HepG2 (cell line): ENCODE data around the gene SDK1. TPM values are rescaled to one million over a fixed set of nuclear protein-coding genes. Genes with fewer than 3 reads are reported as not detected.

ENCODE experiments used
- ATAC-seq: fragments of 200-7000 bp; cut with Tn5 transposase; 3 replicates; pipeline ENCODE4 v1.9.1; 2020; ENCODE audit warnings: mild to moderate bottlenecking, moderate library complexity
- BruUV-seq: library from RNA; stranded (reverse); fragments of 400-500 nt; replicated peaks from 2 replicates; lab custom pipeline; 2021; lab: Mats Ljungman, UMichigan
- CTCF ChIA-PET: fragments of 300-600 bp; formaldehyde crosslinking; extraction: SDS; loops from one replicate; lab custom pipeline; 2021; ENCODE audit warnings: low total read pairs, inconsistent platforms, low intra/inter-chr PET ratio; lab: Yijun Ruan, JAX
- POLR2A ChIA-PET: fragments of 350-600 bp; sonication (Branson Sonifier 250); formaldehyde crosslinking; loops from one replicate; lab custom pipeline; 2020; ENCODE audit warnings: antibody characterized with exemption, inconsistent platforms; lab: Yijun Ruan, JAX
- DNase-seq: peaks from one replicate; pipeline ENCODE4 v3.0.0-alpha.2; 2015; ENCODE audit warnings: low spot score
- FAIRE-seq: peaks from 3 replicates; lab custom pipeline; 2011; peaks lifted over from hg19 to GRCh38; lab: Jason Lieb, UNC
- H2AFZ ChIP-seq: one replicate; pipeline ENCODE4 v1.6.1; 2011; ENCODE audit warnings: low read length, inconsistent platforms
- H3K27ac ChIP-seq: fragments of 300-600 bp; 3 replicates; pipeline ENCODE4 v1.8.0; 2011; ENCODE audit warnings: mixed run types, mild to moderate bottlenecking, mixed read lengths, low read length, inconsistent platforms; ENCODE audit not compliant: insufficient read depth; ENCODE audit errors: extremely low read length
- H3K27me3 ChIP-seq, 2 experiments: fragments of 200-600 bp in 1 of 2; 2 replicates in 1 of 2; 3 replicates in 1 of 2; pipeline versions ENCODE4 v1.6.0 to v1.8.0; 2011; ENCODE audit warnings: low read length in 2 of 2, mild to moderate bottlenecking in 2 of 2, moderate library complexity in 2 of 2, inconsistent platforms in 1 of 2; ENCODE audit not compliant: insufficient read depth in 2 of 2, control insufficient read depth in 1 of 2
- H3K36me3 ChIP-seq, 2 experiments: fragments of 200-600 bp in 1 of 2; replicated peaks in 1 of 2; 2 replicates in 1 of 2; 3 replicates in 1 of 2; pipeline versions ENCODE4 v1.5.1 to v1.8.0; 2011; ENCODE audit warnings: low read length in 2 of 2, inconsistent platforms in 1 of 2; ENCODE audit not compliant: insufficient read depth in 2 of 2, control insufficient read depth in 1 of 2
- H3K4me1 ChIP-seq: 2 replicates; pipeline ENCODE4 v1.5.1; 2012; ENCODE audit warnings: low read length, inconsistent platforms; ENCODE audit not compliant: insufficient read depth
- H3K4me2 ChIP-seq: 2 replicates; pipeline ENCODE4 v1.6.0; 2011; ENCODE audit warnings: low read depth, low read length, inconsistent platforms
- H3K4me3 ChIP-seq, 3 experiments: fragments of 200-600 bp in 1 of 3; sonication (generic), shearing (Covaris generic) in 1 of 3; replicated peaks in 1 of 3; 2 replicates each; pipeline ENCODE4 v1.5.1; 2011 to 2016; ENCODE audit warnings: low read length in 3 of 3, inconsistent platforms in 2 of 3, low read depth in 2 of 3, mild to moderate bottlenecking in 2 of 3, control low read depth in 1 of 3, mixed read lengths in 1 of 3; ENCODE audit not compliant: insufficient read depth in 1 of 3
- H3K79me2 ChIP-seq: one replicate; pipeline ENCODE4 v1.6.1; 2011; ENCODE audit warnings: low read length, inconsistent platforms; ENCODE audit not compliant: insufficient read depth
- H3K9ac ChIP-seq: 2 replicates; pipeline ENCODE4 v1.6.0; 2011; ENCODE audit warnings: mild to moderate bottlenecking, low read depth, low read length, inconsistent platforms; ENCODE audit not compliant: insufficient read depth
- H3K9me3 ChIP-seq: 2 replicates; pipeline ENCODE4 v1.5.1; 2012; ENCODE audit warnings: mild to moderate bottlenecking, low read length
- H4K20me1 ChIP-seq: 2 replicates; pipeline ENCODE4 v1.6.0; 2011; ENCODE audit warnings: inconsistent platforms, mild to moderate bottlenecking, low read length, moderate library complexity; ENCODE audit not compliant: insufficient read depth
- CAMTA2 ChIP-seq: sonication (generic); formaldehyde crosslinking; IDR thresholded peaks from 2 replicates; pipeline ENCODE4 v1.4.0; 2020; ENCODE audit warnings: mild to moderate bottlenecking, missing genetic modification reagents, borderline replicate concordance
- HDAC6 ChIP-seq: fragments of 200-600 bp; sonication (generic); IDR thresholded peaks from 2 replicates; pipeline ENCODE4 v1.7.0; 2017; ENCODE audit warnings: mild to moderate bottlenecking, antibody characterized with exemption, low read length, low read depth
- MAFF ChIP-seq: IDR thresholded peaks from 2 replicates; pipeline ENCODE4 v1.6.1; 2011; ENCODE audit warnings: low read depth, low read length, improper control_type of control experiment
- MAFK ChIP-seq, 2 experiments: IDR thresholded peaks in 1 of 2; conservative IDR thresholded peaks in 1 of 2; 2 replicates each; pipeline ENCODE4 v1.6.1; 2011; ENCODE audit warnings: improper control_type of control experiment in 2 of 2, low read length in 2 of 2
- MBNL3 ChIP-seq: fragments of 250-450 bp; sonication (Bioruptor Pico); conservative IDR thresholded peaks from 2 replicates; pipeline ENCODE4 v1.8.0; 2022; ENCODE audit warnings: mild to moderate bottlenecking, inconsistent platforms
- SSRP1 ChIP-seq: IDR thresholded peaks from 2 replicates; pipeline ENCODE4 v1.6.1; 2016; ENCODE audit warnings: control low read depth
- ZNF101 ChIP-seq: sonication (generic); formaldehyde crosslinking; IDR thresholded peaks from 2 replicates; pipeline ENCODE4 v1.4.0; 2020; ENCODE audit warnings: mild to moderate bottlenecking, low read depth, missing genetic modification reagents, borderline replicate concordance
- ZNF501 ChIP-seq: sonication (generic); formaldehyde crosslinking; IDR thresholded peaks from 2 replicates; pipeline ENCODE4 v1.5.1; 2020; ENCODE audit warnings: mild to moderate bottlenecking, moderate library complexity, missing genetic modification reagents
- WGBS: methylation state at CpG from one replicate; pipeline ENCODE4 v1.1.6; 2017; ENCODE audit warnings: low lambda C conversion rate; 5-methylcytosine and 5-hydroxymethylcytosine counted together
- in situ Hi-C: cut with HindIII; loops from 2 replicates; pipeline ENCODE4 v1.10.0; 2017; ENCODE audit warnings: low pct_unique_long_range_greater_than_20kb; ENCODE audit not compliant: extremely low pct_ligation_motif_present
- intact Hi-C: fragments of 100-400 bp; cut with micrococcal nuclease; formaldehyde crosslinking; loops from one replicate; pipeline ENCODE4 v1.10.0; 2022; ENCODE audit not compliant: unreplicated experiment
- polyA plus RNA-seq, 8 experiments: library from polyadenylated mRNA; depleted of rRNA in 3 of 8; stranded (reverse) in 7 of 8; unstranded in 1 of 8; fragments of >200 nt; fragmentation: Illumina TruSeq in 4 of 8; extraction: Trizol in 4 of 8; gene quantifications; 2 replicates each; pipeline versions ENCODE4 v1.2.1 to v1.2.3, GENCODE V29; 2011 to 2016; ENCODE audit warnings: low read depth in 4 of 8, missing spikeins in 1 of 8, mixed read lengths in 1 of 8; ENCODE audit not compliant: insufficient read depth in 1 of 8
- total RNA-seq, 5 experiments: library from RNA; depleted of rRNA; stranded (reverse); fragments of >200 nt; fragmentation: Illumina TruSeq; extraction: Trizol; gene quantifications; 2 replicates each; pipeline ENCODE4 v1.2.3, GENCODE V29; 2016; ENCODE audit warnings: low read depth in 1 of 5
- TF ChIP-seq, protein P1 (sequence below): sonication (generic); formaldehyde crosslinking; IDR thresholded peaks from 2 replicates; pipeline ENCODE4 v1.4.0; 2020; ENCODE audit warnings: missing genetic modification reagents, borderline replicate concordance

SDK1 gene
- total and polyA plus RNA-seq, 2 of the 13 experiments (the other 11 are each of a cell fraction or from before 2014, with no cell fraction given) = 0.35 to 2.4 TPM

DNA sequence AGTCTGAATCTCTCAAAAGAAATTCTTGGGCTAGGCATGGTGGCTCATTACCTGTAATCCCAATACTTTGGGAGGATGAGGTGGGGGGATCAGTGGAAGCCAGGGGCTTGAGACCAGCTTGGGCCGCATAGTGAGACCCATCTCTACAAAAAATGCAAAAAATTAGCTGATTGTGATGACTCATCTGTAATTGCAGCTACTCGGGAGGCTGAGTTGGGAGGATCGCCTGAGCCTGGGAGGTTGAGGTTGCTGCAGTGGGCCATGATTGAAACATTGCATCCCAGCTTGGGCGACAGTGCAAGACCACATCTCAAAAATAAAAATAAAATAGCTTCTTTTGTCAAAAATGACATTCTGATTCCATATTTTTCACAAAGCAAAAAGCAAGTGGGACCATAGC is 736.3 kb downstream of the SDK1 start:
- Histone ChIP-seq H3K9me3 (no peaks in the 10 kb centered on the region), H3K9ac (no peak overlapping the region), H4K20me1 (no peaks in the 10 kb centered on the region), H3K79me2 (no peaks in the 10 kb centered on the region), H3K4me1 (no peaks in the 10 kb centered on the region), H3K4me3 (no peak overlapping the region), H3K27ac (no peak overlapping the region), H3K4me2 (no peak overlapping the region), H3K36me3 (no peaks in the 10 kb centered on the region), H2AFZ (no peak overlapping the region), H3K27me3 (no peaks in the 10 kb centered on the region)
- FAIRE-seq = no peak
- intact Hi-C loops (no loop called here), in situ Hi-C loops (no loop called here)
- no TSS peak for BruUV-seq
- no peak for TF ChIP-seq MBNL3
- TF ChIP-seq ZNF501 (CRISPR knock-in tag) = no peak
- peak; percentile 45 to 60; a peak in 3 of 4 replicates for TF ChIP-seq MAFK (conservative IDR thresholded peaks at IDR 0.05 in 1 of 2, IDR thresholded peaks at IDR 0.05 in 1 of 2; ENCODE audit: low read length in 2 of 2)
- TF ChIP-seq ZNF101 (CRISPR knock-in tag) = no peak
- TF ChIP-seq CAMTA2 = no peak
- TF ChIP-seq HDAC6 = no peak
- no peak for TF ChIP-seq SSRP1 (CRISPR knock-in tag)
- TF ChIP-seq MAFF = peak; percentile 50
- TF ChIP-seq, protein P1, sequence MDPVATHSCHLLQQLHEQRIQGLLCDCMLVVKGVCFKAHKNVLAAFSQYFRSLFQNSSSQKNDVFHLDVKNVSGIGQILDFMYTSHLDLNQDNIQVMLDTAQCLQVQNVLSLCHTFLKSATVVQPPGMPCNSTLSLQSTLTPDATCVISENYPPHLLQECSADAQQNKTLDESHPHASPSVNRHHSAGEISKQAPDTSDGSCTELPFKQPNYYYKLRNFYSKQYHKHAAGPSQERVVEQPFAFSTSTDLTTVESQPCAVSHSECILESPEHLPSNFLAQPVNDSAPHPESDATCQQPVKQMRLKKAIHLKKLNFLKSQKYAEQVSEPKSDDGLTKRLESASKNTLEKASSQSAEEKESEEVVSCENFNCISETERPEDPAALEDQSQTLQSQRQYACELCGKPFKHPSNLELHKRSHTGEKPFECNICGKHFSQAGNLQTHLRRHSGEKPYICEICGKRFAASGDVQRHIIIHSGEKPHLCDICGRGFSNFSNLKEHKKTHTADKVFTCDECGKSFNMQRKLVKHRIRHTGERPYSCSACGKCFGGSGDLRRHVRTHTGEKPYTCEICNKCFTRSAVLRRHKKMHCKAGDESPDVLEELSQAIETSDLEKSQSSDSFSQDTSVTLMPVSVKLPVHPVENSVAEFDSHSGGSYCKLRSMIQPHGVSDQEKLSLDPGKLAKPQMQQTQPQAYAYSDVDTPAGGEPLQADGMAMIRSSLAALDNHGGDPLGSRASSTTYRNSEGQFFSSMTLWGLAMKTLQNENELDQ (CRISPR knock-in tag) = no peak
- ChIA-PET CTCF (no interaction called here), POLR2A (no interaction called here)
- 94% methylated on average over 4 of the region's 4 CpGs for WGBS
- DNase-seq = no peak
- ATAC-seq = no peak
